GM10847 (cell line): ENCODE measurements around the gene OR52D1.

Experiments
- POLR2A ChIP-seq: IDR thresholded peaks from 2 replicates; pipeline ENCODE4 v1.6.1; 2011; ENCODE audit not compliant: insufficient read length; ENCODE audit errors: extremely low read depth

Gene OR52D1

DNA sequence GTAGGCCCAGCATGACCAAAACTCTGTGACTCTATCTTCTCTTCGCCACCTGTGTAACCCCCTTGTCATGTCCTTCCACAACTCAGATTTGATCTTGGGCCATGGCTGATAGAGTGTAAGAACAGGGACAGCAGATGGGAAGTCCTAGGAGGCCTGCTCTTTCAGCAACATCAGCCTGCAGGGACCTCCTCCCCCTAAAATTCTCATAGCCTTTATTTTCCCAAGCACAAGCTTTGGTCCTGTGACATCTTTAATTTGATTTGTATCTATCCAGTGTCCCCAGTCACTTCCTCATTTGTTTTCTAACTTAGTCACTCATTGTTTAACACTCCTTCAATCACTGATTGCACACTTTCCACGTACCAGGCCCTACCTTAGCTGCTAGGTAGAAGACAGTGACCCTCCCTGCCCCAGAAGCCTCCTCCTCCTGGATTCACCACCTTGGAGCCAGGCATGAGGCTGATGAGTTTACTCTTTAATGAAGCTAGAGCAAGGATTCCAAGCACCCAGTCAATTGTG, 16.0 kb downstream of the OR52D1 start:
- TF ChIP-seq POLR2A: no peak

DNA sequence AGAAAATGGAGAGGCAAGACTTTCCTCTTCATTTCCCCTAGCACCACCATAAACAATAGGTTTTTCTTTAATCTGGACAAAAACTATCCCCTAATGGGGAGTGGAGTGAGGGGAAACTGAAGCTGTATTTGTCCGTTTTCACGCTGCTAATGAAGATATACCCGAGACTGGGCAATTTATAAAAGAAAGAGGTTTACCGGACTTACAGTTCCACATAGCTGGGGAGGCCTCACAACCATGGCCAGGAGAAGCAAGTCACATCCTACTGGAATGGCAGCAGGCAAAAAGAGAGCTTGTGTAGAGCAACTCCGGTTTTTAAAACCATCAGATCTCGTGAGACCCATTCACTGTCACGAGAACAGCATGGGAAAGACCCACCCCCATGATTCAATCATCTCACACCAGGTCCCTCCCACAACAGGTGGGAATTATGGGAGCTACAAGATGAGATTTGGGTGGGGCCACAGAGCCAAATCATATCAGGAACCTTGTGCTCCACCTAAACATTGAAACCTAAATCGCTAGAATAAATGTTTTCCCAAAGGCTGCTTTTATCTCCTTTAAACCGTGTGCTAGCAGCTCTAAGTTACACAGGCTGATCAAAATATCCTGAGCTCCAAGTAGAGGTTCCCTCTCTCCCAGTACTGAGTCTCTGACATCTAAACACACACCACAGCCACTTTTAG, 17.0 kb downstream of the OR52D1 start:
- no peak for TF ChIP-seq POLR2A

DNA sequence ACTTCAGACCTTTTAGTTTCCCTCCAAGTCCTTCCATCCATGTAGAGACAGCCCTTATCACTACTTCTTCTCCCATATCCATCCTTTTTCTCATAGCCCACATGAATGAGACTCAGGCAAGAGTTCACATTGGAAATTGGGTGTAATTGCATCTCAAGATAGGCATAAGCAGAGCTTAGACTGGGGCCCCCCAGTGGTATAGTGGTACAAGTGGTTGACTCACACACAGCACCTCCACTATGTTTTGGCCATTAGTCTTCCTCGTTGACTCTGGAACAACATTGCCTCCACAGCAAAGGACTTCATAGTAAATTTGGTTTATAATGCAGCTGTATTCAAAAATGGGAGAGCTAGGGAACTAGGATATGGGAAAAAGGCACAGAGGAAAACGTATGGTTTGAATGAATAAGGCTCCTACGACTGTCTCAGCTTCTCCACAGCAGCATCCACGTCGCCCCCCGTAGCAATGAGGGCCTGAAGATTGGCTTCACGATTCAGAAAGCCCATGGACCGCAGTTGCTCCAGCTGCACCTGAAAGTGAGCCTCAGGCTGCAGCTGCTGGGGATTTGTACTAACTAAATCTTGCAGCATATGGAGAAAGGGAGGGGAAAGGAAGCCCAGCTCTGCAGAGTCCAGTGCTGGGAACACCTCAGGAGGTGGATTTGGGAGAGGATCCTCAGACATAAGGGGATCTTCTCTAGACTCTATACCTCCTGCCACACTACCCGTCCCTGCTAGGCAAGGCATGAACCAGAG, 18.9 kb downstream of the OR52D1 start:
- no peak for TF ChIP-seq POLR2A

DNA sequence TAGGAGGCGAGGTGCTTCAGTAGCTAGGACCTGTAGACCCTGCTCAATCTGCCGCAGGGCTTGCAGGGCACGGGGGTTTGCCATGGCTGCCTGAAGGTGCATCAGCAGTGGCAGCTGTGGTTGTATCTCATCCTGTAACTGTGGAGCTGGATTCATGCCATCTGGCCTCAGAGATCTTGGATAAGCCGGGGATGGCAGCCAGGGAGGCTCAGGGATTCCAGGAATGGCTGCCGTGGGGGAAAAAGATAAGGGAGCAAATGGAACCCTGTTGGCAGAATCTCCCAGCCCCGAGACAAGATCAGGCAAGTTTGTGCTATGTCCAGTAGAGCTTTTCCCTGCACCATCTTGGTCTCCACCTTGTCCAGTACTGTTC, 19.4 kb downstream of the OR52D1 start:
- no peak for TF ChIP-seq POLR2A

DNA sequence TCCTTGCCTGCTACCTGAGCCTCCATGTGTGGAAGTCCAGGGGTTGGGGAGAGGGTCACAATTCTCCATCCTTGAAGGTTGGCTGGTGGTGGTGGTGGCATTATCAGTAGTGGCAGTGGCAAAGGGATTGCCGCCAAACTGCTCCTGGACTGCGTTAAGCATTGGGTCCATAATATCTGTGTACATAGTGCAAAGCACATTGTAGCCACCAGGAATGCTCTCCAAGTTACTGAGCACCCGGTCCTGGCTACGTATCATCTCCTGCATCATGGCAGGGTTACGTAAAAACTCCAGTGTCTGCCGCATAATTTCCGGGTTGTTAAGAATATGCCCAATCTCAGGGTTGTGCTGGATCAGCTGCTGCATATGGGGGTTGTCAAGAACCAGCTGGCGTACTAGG, 20.1 kb downstream of the OR52D1 start:
- no peak for TF ChIP-seq POLR2A

DNA sequence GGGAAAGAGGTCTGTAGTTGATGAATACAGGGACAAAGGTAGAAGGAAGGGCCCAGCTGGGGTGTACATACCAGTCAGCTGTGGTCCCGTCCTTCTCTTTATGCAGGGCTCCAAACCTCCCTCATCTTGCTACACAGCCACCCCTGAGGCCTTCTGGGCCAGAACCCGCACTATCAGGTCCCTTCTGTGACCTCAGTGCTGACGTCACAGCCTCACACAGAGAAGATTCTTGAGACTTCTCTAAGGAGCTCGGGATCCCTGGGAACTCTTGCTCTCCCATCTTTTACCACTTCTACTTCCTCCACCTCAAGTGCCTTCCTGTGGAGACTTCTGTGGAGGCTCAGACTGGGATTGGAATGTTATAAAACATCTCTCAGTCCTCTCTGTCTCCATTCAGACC, 21.3 kb downstream of the OR52D1 start, which contains the start of gene UBQLN3:
UBQLN3 (minus strand) TSS at position 155 of the 400 bp plus-strand sequence. CDS start 399 bp downstream, outside the sequence.
- TF ChIP-seq POLR2A: no peak

DNA sequence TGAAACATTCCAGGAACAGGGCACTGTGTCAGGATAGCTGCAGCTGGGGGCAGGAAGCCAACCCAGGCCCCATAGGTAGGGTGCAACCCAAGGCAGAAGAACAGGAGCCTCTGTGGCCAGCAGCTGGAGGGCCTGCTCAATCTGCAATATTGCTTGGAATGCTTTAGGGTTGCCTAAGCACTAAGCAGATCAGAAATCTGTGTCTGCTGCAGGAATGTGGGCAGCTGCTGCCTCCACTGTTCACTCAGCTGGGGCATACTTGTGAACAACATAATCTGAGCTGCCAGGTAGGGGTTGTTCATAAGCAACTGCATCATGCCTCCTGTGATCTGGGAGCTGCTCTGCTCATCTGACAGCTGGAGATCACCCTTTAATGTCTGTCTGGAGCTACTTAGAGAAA, 26.4 kb downstream of the OR52D1 start:
- TF ChIP-seq POLR2A: no peak

DNA sequence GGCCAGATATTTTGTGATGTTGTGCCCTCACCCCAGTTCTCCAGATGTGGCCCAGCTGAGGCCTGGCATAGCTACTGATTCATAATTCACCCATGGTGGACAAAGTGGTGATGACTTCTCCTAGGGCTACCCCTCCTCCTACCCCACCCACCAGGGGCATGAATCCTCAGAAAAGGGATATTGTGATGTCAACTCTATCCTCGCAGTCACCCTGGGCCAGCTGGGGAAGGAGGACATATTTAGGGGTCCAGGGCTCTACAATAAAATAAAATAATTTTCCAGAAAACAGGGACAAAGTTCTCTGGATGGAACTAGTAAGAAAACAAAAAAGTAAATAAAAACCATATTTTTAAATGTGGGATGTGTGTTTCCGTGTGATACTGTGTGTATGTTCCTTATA, 28.1 kb downstream of the OR52D1 start, which contains the start of gene UBQLNL:
UBQLNL (minus strand) TSS at position 101 of the 400 bp plus-strand sequence. CDS start 258 bp downstream, outside the sequence.
- no peak for TF ChIP-seq POLR2A

DNA sequence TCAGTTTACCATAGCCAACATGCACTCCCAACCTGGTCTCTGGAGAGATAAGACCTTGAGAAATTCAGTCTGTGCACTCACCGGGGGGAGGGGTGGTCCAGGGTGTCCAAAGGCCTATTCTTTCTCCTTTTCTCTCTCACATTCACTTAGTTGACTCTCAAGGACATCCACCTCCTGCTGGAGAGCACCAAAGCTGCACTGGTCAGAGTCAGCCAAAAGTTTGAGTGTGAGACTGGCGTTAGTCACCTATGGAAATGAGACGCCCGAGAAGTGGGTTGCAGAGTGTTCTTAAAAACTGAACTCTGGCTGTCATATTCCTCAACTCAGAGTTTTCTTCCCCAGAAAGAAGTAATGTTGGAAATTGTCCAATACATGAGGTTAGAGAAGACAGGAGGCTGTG, 33.1 kb downstream of the OR52D1 start:
- TF ChIP-seq POLR2A: no peak

DNA sequence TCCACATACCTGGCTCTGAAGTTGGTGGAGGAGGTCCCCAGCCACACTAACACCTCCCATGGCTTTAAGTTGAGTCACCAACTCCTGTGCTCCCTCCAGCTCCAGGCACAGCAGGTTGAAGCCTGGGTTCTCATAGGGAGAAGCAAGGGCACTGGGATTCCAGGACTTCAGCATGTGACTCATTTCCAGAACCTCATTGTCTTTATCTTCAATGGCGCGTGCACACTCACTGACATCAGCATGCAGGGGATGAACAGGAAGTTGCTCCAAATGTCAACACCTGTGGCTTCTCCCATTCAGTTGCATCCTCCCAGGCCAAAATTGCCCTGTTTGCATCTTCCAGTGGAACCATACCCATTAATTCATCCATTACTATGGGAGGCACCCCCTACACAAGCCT, 33.8 kb downstream of the OR52D1 start:
- TF ChIP-seq POLR2A: no peak

DNA sequence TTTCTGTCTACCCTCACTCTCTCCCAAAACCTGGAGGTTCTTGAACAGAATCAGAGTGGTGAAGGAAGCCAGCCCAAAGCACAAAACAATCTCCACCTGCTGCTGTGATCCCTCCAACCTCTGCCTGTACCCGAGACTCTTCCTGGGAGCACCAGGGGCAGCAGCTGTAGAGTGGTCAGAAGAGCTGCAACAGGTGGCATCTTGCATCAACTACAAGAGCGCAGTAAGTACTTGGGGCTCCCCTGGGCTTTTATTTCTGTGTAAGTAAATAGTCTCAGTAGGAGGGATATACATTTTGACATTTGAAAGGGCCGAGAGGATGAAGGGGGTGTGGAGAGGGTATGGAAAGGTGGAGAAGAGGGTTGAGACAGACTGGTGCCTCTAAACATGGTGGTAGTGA, 36.3 kb downstream of the OR52D1 start:
- TF ChIP-seq POLR2A: no peak

DNA sequence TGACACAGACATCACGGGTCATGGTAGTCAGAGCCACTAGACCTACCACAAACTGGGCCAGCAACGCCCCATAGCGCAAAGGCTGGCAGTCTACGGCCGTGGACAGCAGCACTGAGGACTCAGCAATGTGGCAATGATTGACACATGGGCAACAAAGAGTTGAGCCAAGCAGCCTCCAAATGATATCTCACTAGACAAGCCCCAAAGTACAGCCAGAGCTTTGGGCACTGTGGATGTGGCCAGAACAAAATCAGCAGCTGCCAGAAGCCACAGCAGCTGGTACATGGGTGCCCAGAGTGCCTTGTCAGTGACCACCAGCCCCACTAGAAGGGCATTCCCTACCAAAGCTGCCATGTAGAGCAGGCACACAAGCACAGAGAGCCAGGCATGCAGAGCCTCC, 39.2 kb downstream of the OR52D1 start:
- no peak for TF ChIP-seq POLR2A

DNA sequence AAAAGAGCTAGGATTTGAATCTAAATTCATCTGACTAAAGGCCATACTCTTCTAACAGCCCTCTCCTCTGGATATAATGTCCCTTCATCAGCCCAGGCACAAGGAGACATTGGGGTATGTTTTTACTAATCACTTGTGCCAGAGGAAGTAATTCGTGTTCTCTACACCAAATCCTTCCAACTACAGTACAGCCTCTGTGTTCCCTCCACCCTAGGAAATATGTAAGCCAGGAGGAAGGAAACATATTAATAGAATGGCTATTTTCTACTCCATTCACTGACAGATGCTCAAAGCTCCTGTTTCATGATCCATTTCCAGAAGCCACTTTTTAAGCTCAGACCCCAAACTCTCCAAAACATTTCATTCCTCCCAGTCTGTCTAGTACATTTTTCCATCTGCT, 40.0 kb downstream of the OR52D1 start:
- no peak for TF ChIP-seq POLR2A

DNA sequence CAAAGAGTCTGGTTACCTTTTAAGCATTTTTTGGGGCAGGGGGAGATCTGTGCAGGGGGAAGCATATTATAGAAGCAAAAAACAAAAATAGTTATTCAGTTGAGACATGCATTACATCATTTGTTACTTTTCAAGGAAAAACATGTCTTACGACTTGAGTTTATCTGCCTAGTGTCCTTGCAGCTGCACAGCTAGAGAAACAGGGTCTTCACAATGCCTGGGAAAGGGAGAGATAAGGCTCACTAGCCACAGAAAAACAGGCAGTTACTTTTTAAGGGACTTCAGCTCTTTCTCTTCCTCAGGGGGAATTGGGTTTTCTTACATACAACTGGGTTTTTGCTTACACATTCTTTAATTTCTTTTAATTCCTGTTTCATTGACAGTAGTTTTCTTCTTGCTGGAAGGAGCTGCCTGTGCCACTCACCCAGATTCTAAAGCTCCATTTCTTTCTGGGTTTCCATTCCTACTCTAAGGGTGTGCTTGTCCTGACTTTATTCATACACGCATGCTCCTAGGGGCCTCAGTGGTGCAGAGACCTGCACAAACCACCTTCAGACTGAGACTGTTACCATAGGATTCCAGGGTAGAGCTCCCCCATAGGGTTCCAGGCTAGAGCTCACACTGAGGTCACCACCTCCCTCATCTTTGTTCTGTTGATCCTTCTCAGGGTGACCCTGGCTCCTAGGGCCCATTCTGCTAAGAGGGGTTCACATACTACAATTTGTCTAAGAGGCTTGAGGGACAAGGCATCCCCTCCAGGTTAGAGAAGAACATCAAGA, 42.8 kb downstream of the OR52D1 start:
- no peak for TF ChIP-seq POLR2A

DNA sequence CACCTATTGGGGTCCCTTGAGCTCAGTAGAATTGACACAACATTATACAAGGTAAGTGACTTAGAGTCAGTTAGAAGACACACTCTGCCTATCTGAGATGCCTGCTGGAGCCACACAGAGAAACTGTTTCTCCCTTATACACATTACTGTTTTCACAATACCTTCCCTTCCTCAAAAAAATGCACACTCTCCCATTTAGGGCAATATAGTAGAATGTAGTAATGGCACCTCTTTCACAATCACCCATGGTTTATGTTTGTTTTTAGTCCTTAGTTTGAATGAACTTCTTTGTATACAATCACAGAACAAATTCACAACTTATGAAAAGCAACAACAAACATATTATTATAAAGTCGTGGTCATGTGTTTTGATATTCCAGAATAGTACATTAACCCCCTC, 45.6 kb downstream of the OR52D1 start:
- no peak for TF ChIP-seq POLR2A
